ENCODE measurements around the gene LPIN1.
"Not testable (repeated sequence)": the region's sequence is repeated elsewhere in the genome, so short reads cannot be mapped to it uniquely, and the experiment has no call there.

LPIN1 gene

DNA sequence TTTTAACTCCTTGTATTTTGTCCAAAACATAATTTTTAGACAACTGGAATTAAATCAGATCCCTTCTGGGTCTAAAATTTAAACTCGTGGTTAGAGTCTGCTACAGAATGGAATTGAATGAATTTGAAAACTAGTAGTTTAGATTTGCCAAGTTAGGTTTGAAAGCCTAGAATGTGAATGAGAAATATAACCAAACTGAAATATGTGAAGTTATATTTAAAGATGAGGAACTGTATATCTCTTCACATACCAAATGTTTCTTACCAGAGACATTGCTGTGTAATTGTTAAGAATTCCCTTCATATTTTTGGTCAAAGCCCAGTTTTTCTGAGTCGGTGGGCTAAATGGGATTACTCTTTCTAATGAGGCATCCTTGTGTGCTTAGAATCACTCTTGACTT lies 74.2 kb downstream of the LPIN1 start:
- no peak overlapping the region for H3K4me3 ChIP-seq (ENCODE audit: low read depth, low read length)
- no peak for DNase-seq (ENCODE audit: low read depth)
- TF ChIP-seq, protein P1, sequence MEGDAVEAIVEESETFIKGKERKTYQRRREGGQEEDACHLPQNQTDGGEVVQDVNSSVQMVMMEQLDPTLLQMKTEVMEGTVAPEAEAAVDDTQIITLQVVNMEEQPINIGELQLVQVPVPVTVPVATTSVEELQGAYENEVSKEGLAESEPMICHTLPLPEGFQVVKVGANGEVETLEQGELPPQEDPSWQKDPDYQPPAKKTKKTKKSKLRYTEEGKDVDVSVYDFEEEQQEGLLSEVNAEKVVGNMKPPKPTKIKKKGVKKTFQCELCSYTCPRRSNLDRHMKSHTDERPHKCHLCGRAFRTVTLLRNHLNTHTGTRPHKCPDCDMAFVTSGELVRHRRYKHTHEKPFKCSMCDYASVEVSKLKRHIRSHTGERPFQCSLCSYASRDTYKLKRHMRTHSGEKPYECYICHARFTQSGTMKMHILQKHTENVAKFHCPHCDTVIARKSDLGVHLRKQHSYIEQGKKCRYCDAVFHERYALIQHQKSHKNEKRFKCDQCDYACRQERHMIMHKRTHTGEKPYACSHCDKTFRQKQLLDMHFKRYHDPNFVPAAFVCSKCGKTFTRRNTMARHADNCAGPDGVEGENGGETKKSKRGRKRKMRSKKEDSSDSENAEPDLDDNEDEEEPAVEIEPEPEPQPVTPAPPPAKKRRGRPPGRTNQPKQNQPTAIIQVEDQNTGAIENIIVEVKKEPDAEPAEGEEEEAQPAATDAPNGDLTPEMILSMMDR (IDR thresholded peaks at IDR 0.05; ENCODE audit: low read depth, low read length, missing control alignments) = no peak
- in situ Hi-C loops (cut with HindIII; ENCODE audit: low sequenced_read_pairs) = no loop called here

DNA sequence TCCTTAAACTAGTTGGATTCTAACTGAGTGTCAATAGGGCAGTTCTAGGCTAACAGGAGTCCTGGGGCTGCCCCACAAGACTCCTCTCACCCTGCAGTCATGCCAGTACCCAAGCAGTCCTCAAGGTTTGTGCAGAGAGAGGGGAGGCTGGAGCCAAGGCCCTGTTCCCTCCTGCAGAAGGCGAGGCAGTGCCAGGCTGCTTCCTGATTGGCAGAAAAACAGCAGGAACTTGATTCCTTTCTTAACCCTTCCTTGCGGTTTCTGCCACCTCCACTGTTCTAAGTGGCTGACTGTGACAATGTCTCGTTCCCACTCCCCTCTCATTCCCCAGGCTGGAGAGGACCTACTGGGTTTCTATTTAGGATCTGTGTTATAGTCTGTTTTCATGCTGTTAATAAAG lies 75.3 kb downstream of the LPIN1 start:
- TF ChIP-seq, protein P1 (IDR thresholded peaks at IDR 0.05; ENCODE audit: low read depth, low read length, missing control alignments) = no peak
- no peak overlapping the region for H3K4me3 ChIP-seq (ENCODE audit: low read depth, low read length)
- in situ Hi-C loops (cut with HindIII; ENCODE audit: low sequenced_read_pairs) = no loop called here
- no peak for DNase-seq (ENCODE audit: low read depth)

GRCh38 chr2:11822359-11822745 lies 75.9 kb downstream of the LPIN1 start:
- H3K4me3 ChIP-seq (ENCODE audit: low read depth, low read length); DNase-seq (ENCODE audit: low read depth); in situ Hi-C loops (cut with HindIII; ENCODE audit: low sequenced_read_pairs): not testable (repeated sequence)

DNA sequence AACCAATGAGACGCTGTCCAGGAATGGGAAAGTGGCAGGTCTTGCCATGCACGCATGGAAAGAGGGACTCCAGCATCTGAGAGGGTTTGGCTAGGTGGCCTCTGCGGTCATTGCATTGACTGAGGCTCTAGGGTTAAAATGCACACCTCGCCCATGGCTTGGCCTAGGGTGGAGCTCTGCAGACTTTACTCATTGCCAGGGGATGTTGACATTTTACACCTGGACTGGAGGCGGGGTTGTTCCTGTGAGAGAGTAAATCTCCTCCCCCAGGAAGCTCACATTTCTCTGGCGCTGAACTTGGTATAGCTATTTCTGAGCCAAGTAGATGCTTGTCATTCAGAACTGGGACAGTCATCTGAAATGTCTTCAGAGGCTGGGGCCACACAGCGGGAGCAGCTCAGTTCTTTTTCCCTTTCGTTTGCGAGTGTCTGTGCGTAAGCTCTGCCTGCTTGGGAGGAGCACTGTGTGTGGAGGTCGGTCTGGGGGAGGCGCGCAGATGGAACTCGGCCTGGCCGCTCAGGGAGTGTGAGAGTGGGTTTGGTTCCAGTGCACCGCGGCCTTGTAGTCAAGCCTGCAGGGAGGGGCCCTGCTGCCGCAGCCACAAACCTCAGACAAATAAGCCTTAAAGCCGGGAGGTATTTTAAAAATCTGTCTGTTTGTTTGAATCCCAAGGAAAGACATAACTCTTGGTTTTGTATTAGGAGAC lies 76.5 kb downstream of the LPIN1 start:
- in situ Hi-C loops (cut with HindIII; ENCODE audit: low sequenced_read_pairs) = no loop called here
- H3K4me3 ChIP-seq (ENCODE audit: low read depth, low read length) = no peak overlapping the region
- no peak for DNase-seq (ENCODE audit: low read depth)
- TF ChIP-seq, protein P1 (IDR thresholded peaks at IDR 0.05; ENCODE audit: low read depth, low read length, missing control alignments) = no peak

GRCh38 chr2:11824901-11825828 lies 78.7 kb downstream of the LPIN1 start:
- no peak overlapping the region for H3K4me3 ChIP-seq (ENCODE audit: low read depth, low read length)
- in situ Hi-C loops (cut with HindIII; ENCODE audit: low sequenced_read_pairs) = no loop called here
- TF ChIP-seq, protein P1 (IDR thresholded peaks at IDR 0.05; ENCODE audit: low read depth, low read length, missing control alignments) = no peak
- DNase-seq (ENCODE audit: low read depth) = no peak

DNA sequence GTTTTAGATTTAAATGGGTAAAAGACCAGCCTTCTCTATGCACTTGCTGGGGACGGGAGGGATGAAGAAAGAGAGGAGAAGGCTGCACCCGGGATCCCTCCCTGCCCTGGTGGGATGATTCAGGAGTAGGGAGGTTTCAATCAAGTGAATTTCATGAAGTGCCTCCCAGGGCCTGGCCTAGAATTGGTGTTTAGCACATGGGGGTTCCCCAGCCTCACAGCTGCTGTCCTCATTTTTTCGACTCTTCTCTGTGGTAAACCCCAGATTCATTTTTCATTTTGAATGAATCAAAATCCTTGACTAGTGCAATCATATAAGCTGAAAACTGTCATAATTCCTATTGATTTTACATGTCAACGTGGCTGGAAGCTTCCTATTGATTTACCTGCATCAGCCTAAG lies 81.1 kb downstream of the LPIN1 start:
- DNase-seq (ENCODE audit: low read depth) = no peak
- TF ChIP-seq, protein P1 (IDR thresholded peaks at IDR 0.05; ENCODE audit: low read depth, low read length, missing control alignments) = no peak
- in situ Hi-C loops (cut with HindIII; ENCODE audit: low sequenced_read_pairs) = no loop called here
- no peak overlapping the region for H3K4me3 ChIP-seq (ENCODE audit: low read depth, low read length)

- DNase-seq (ENCODE audit: low read depth) = no peak
- in situ Hi-C loops (cut with HindIII; ENCODE audit: low sequenced_read_pairs) = no loop called here
- H3K4me3 ChIP-seq (ENCODE audit: low read depth, low read length) = no peak overlapping the region
- TF ChIP-seq, protein P1 (IDR thresholded peaks at IDR 0.05; ENCODE audit: low read depth, low read length, missing control alignments) = no peak
Measured at GRCh38 chr2:11828933-11829323, 82.5 kb downstream of the LPIN1 start.

All from astrocyte of the cerebellum (primary cell).